Fibroblast of mammary gland (primary cell): ENCODE measurements around the gene ZNF516.
A peak's percentile ranks its signal among the peaks of the same experiment; 100 is the strongest.

Experiments
- DNase-seq: peaks from one replicate; pipeline ENCODE4 v3.0.0-alpha.2; 2010; ENCODE audit warnings: low read depth
- H3K4me3 ChIP-seq: 2 replicates; pipeline ENCODE4 v1.5.1; 2011; ENCODE audit warnings: low read depth, mild to moderate bottlenecking, low read length, moderate library complexity; ENCODE audit not compliant: control insufficient read depth
- CTCF ChIP-seq: conservative IDR thresholded peaks from 2 replicates; pipeline ENCODE4 v1.5.1; 2011; ENCODE audit warnings: low read depth, low read length, inconsistent platforms; ENCODE audit not compliant: control insufficient read depth, insufficient read depth

ZNF516 gene

GRCh38 chr18:76472829-76473228 lies 22.2 kb downstream of the ZNF516 start:
- DNase-seq: no peak
- H3K4me3 ChIP-seq: no peak overlapping the region
- no peak for TF ChIP-seq CTCF

GRCh38 chr18:76471593-76471992 lies 23.4 kb downstream of the ZNF516 start:
- no peak for TF ChIP-seq CTCF
- no peak overlapping the region for H3K4me3 ChIP-seq
- no peak for DNase-seq

GRCh38 chr18:76468345-76469304 lies 26.4 kb downstream of the ZNF516 start:
- no peak for TF ChIP-seq CTCF
- no peak for DNase-seq
- no peak overlapping the region for H3K4me3 ChIP-seq

DNA sequence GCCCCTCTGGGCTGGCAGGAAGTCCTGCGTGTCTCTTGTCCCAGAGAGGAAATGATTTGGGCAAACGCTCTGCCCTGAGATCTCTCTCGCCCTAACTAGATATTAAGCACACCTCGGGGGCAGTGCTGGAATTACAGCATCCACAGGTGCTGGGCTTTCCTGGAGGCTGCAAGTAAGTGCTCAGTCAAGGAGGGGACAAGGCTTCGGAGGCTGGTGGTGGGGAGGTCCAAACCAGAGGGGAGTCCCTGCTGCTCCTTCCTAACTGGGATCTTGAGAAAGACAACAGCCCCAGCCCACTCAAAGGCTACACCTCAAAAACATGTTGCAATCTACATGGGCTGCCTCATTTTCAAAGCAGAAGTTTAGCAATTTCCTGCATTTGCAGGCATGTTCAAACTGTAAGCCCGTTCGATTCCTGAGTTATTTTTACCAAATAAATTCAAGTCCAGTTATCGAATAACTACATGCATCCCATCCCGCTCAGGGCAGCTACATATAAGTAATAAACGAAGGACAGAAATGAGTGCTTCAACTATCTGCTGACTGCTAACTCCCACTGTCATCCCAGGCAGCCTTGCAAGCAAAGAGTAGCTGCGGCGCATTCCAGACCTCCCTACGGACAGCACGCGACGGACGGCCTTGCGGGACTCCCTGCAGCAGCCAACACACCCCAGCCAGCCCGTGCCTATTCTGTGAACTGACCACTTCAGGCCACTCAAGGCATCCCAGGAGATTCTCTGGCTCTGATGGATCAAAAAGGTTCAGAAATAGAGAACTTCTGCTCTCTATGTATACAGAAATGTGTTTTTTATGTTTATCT lies 27.5 kb downstream of the ZNF516 start:
- DNase-seq: peak; percentile 54
- H3K4me3 ChIP-seq: no peak overlapping the region

GRCh38 chr18:76466410-76466991 lies 28.5 kb downstream of the ZNF516 start:
- TF ChIP-seq CTCF: no peak
- no peak overlapping the region for H3K4me3 ChIP-seq
- DNase-seq: no peak

More for the DNA sequence above, 27.5 kb downstream of the ZNF516 start:
- TF ChIP-seq CTCF: no peak

DNA sequence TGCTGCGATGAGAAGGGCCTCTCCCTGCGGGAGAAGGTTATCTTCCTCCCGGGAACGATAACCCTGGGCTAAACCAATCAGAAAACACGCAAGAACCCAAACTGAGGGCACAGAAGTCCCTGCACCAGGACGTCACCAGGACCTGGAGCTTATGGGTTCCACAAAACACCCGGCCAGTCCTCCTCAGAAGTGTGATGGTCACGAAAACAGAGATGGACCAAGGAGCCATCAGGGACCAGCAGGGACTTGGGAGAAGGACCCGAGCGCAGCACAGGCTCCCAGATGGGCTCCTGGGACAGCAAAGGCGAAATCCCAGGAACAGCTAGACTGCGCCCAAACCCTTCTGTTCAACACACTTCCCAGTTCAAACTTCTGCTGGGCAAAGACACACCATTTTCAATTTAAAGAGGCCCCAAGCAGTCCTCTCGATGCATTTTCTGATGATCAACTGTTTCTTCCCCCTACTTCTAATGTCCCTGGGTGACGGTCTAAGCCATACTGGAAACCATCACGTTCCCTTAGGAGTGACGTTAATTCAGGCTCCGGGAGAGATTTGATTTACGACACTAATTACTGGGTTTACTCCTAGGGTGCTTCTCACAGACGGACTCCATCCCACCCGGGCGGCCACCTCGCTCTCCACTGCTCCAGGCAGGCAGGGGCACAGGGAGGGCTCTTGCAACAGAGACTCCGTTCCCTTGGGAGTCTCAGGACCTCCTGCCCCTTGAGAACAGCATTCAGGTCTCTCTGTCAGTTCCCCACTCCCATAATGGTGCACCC lies 29.2 kb downstream of the ZNF516 start:
- TF ChIP-seq CTCF: no peak
- DNase-seq: no peak
- no peak overlapping the region for H3K4me3 ChIP-seq
